CD4-positive, alpha-beta T cell (primary cell): ENCODE results near the gene EPS15. TPM values are rescaled to one million over a fixed set of nuclear protein-coding genes. Genes with fewer than 3 reads are reported as not detected.

Experiments used
- ATAC-seq: fragments of 200-7000 bp; cut with Tn5 transposase; one replicate; pipeline ENCODE4 v1.10.0; 2022; ENCODE audit warnings: mild to moderate bottlenecking; ENCODE audit not compliant: poor library complexity
- CTCF ChIA-PET: fragments of 350-600 bp; sonication (Branson Sonifier 250); formaldehyde crosslinking; loops from one replicate; lab custom pipeline; 2021; ENCODE audit warnings: antibody characterized with exemption, inconsistent platforms; lab: Charles Lee
- POLR2A ChIA-PET: fragments of 350-600 bp; sonication (Branson Sonifier 250); formaldehyde crosslinking; loops from one replicate; lab custom pipeline; 2021; ENCODE audit warnings: antibody characterized with exemption, inconsistent platforms; lab: Charles Lee
- DNase-seq, 14 experiments: peaks; one replicate each; pipeline ENCODE4 v3.0.0-alpha.2; 2013 to 2020; ENCODE audit warnings: mixed read lengths in 2 of 14
- H3K27ac ChIP-seq, 2 donors: one replicate each; pipeline versions ENCODE4 v1.5.1 to v1.7.0; 2013; ENCODE audit warnings: low read length in 2 of 2, low read depth in 1 of 2, mild to moderate bottlenecking in 1 of 2
- H3K27me3 ChIP-seq, 2 experiments: 1 replicate in 1 of 2; 2 replicates in 1 of 2; pipeline versions ENCODE4 v1.6.1 to v1.7.0; 2013; ENCODE audit warnings: low read length in 2 of 2, control low read depth in 1 of 2, mild to moderate bottlenecking in 1 of 2, moderate library complexity in 1 of 2; ENCODE audit not compliant: insufficient read depth in 2 of 2, control insufficient read depth in 1 of 2
- H3K36me3 ChIP-seq: one replicate; pipeline ENCODE4 v1.6.1; 2013; ENCODE audit warnings: low read length, control low read depth; ENCODE audit not compliant: insufficient read depth
- H3K4me1 ChIP-seq: one replicate; pipeline ENCODE4 v1.6.1; 2013; ENCODE audit warnings: low read length, control low read depth; ENCODE audit not compliant: insufficient read depth
- H3K4me3 ChIP-seq: one replicate; pipeline ENCODE4 v1.5.1; 2013; ENCODE audit warnings: mild to moderate bottlenecking, low read length, moderate library complexity
- H3K9me3 ChIP-seq, 2 experiments: 1 replicate in 1 of 2; 2 replicates in 1 of 2; pipeline versions ENCODE4 v1.6.1 to v1.7.0; 2013; ENCODE audit warnings: low read length in 2 of 2, mild to moderate bottlenecking in 2 of 2, control low read depth in 1 of 2, moderate library complexity in 1 of 2; ENCODE audit not compliant: control insufficient read depth in 1 of 2, insufficient read depth in 1 of 2
- H3K27ac Mint-ChIP-seq: one replicate; pipeline ENCODE4 v1.8.0; 2020; ENCODE audit warnings: mixed read lengths
- H3K27me3 Mint-ChIP-seq: one replicate; pipeline ENCODE4 v1.8.0; 2021; ENCODE audit warnings: mixed read lengths
- H3K36me3 Mint-ChIP-seq: one replicate; pipeline ENCODE4 v1.8.0; 2021; ENCODE audit warnings: low read depth, mixed read lengths
- H3K4me1 Mint-ChIP-seq: one replicate; pipeline ENCODE4 v1.8.0; 2021; ENCODE audit warnings: low read depth, mixed read lengths
- H3K4me3 Mint-ChIP-seq: one replicate; pipeline ENCODE4 v1.8.0; 2020; ENCODE audit warnings: mild to moderate bottlenecking, mixed read lengths
- H3K9me3 Mint-ChIP-seq: one replicate; pipeline ENCODE4 v1.8.0; 2020; ENCODE audit warnings: mixed read lengths
- intact Hi-C, 2 experiments: fragments of 100-400 bp; cut with DNase I in 1 of 2; cut with micrococcal nuclease in 1 of 2; formaldehyde crosslinking; loops; one replicate each; pipeline versions ENCODE4 v1.15.1 to v1.9.0; 2023 to 2025; cut with DNase I, micrococcal nuclease
- total RNA-seq, 174 experiments: library from RNA in 2 of 174; stranded (reverse) in 2 of 174; gene quantifications; one replicate each; pipeline ENCODE4 v1.2.3 and lab custom pipeline; 2021 to 2026
- TF ChIP-seq, protein P1 (sequence below): fragments of 200-600 bp; IDR thresholded peaks from one replicate; pipeline ENCODE4 v1.8.0; 2022; ENCODE audit warnings: antibody characterized with exemption, mild to moderate bottlenecking

Gene EPS15
- total RNA-seq, 2 experiments from 2014 or later, result 44.5 to 47.9 TPM

DNA sequence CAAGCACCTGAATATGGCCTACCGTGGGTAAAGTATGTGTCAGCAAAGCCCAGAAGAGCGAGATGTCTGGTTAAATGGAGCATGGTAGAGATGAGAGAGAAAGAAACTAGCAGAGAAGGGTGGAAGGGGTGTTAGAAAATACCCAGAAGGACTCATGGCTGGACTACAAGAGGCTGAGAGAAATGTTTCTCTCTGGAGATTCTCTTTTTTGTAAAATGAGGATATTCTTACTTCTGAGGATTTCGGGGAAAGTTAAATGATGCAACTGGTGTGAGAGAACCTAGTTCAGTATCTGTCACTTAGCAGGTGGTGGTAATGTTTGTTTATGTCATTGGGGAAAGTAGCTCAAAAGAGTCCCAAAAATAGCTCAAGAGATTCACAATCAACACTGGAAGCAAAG, 7.2 kb upstream of the EPS15 start:
- no peak overlapping the region for H3K27ac ChIP-seq
- no peaks in the 10 kb centered on the region for H3K9me3 Mint-ChIP-seq
- H3K27me3 Mint-ChIP-seq, result no peaks in the 10 kb centered on the region
- no peaks in the 10 kb centered on the region for H3K27me3 ChIP-seq
- intact Hi-C loops, result loop anchor here in 1 of 2 experiments (10.0 kb wide), 1 partner anchor 359 kb away; no protein-coding TSS in a partner anchor
- no peak overlapping the region for H3K4me3 Mint-ChIP-seq
- ChIA-PET POLR2A (no interaction called here), CTCF (no interaction called here)
- TF ChIP-seq, protein P1, sequence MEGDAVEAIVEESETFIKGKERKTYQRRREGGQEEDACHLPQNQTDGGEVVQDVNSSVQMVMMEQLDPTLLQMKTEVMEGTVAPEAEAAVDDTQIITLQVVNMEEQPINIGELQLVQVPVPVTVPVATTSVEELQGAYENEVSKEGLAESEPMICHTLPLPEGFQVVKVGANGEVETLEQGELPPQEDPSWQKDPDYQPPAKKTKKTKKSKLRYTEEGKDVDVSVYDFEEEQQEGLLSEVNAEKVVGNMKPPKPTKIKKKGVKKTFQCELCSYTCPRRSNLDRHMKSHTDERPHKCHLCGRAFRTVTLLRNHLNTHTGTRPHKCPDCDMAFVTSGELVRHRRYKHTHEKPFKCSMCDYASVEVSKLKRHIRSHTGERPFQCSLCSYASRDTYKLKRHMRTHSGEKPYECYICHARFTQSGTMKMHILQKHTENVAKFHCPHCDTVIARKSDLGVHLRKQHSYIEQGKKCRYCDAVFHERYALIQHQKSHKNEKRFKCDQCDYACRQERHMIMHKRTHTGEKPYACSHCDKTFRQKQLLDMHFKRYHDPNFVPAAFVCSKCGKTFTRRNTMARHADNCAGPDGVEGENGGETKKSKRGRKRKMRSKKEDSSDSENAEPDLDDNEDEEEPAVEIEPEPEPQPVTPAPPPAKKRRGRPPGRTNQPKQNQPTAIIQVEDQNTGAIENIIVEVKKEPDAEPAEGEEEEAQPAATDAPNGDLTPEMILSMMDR, result no peak
- ATAC-seq (no peak), DNase-seq (no peak)
- H3K9me3 ChIP-seq, result no peaks in the 10 kb centered on the region
- no peaks in the 10 kb centered on the region for H3K4me1 ChIP-seq
- H3K27ac Mint-ChIP-seq, result no peak overlapping the region
- H3K36me3 Mint-ChIP-seq, result no peaks in the 10 kb centered on the region
- no peak overlapping the region for H3K4me3 ChIP-seq
- no peaks in the 10 kb centered on the region for H3K36me3 ChIP-seq
- peaks cover under 1% of the 10 kb centered on the region for H3K4me1 Mint-ChIP-seq

DNA sequence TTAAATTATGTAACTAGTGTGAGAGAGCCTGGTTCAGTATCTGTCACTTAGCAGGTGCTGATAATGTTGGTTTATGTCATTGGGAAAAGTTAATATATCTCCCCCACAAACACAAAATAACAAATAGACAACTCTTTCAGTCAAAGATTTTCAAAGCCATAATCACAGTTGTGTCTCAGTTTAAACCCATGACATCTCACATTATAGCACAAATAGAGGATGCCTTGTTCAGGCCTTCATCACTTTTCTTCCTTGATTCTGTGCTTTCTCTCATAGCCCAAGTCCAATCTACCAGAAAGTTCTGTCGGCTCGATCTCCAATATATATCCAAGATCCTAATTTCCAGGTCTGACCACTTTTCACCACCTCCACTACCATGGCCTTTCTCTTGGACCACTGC, 6.2 kb upstream of the EPS15 start:
- intact Hi-C loops, result loop anchor here in 1 of 2 experiments (10.0 kb wide), 1 partner anchor 360 kb away; no protein-coding TSS in a partner anchor
- DNase-seq (no peak), ATAC-seq (no peak)
- peaks cover 10% of the 10 kb centered on the region for H3K4me1 Mint-ChIP-seq
- H3K27ac Mint-ChIP-seq, result no peak overlapping the region
- TF ChIP-seq, protein P1, result no peak
- POLR2A ChIA-PET, result no interaction called here
- no peak overlapping the region for H3K4me3 Mint-ChIP-seq
- Histone ChIP-seq H3K4me3 (no peak overlapping the region), H3K27me3 (no peaks in the 10 kb centered on the region), H3K9me3 (no peaks in the 10 kb centered on the region), H3K27ac (no peak overlapping the region), H3K36me3 (no peaks in the 10 kb centered on the region), H3K4me1 (peaks cover 4% of the 10 kb centered on the region)
- no peaks in the 10 kb centered on the region for H3K27me3 Mint-ChIP-seq
- no peaks in the 10 kb centered on the region for H3K36me3 Mint-ChIP-seq
- CTCF ChIA-PET, result no interaction called here
- no peaks in the 10 kb centered on the region for H3K9me3 Mint-ChIP-seq

DNA sequence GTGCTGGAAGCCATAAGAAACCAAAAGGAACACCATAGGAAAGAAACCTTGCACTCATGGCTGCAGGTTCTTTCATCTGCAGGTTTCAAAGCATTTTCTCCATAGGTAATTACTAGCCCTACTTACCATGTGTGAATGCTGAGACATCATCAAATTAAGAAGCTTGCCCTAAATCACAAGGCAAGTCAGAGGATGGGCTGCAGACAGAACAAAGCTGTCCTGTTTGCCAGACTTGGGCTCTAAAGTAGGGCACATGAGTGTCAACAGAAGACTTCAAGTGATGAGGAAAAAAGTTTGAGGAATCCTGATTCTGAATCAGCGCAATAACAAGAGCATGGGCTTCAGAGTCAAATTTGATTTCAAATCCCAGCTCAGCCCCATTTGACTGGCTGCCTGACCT, 5.8 kb upstream of the EPS15 start:
- no peaks in the 10 kb centered on the region for H3K36me3 ChIP-seq
- H3K9me3 ChIP-seq, result no peaks in the 10 kb centered on the region
- peaks cover 15% of the 10 kb centered on the region for H3K4me1 Mint-ChIP-seq
- no peak overlapping the region for H3K27ac ChIP-seq
- no peaks in the 10 kb centered on the region for H3K36me3 Mint-ChIP-seq
- peaks cover 7% of the 10 kb centered on the region for H3K4me1 ChIP-seq
- TF ChIP-seq, protein P1, result no peak
- no peaks in the 10 kb centered on the region for H3K9me3 Mint-ChIP-seq
- H3K4me3 Mint-ChIP-seq, result no peak overlapping the region
- no peak overlapping the region for H3K27ac Mint-ChIP-seq
- H3K27me3 ChIP-seq, result no peaks in the 10 kb centered on the region
- DNase-seq (no peak), ATAC-seq (no peak)
- intact Hi-C loops, result loop anchor here in 1 of 2 experiments (10.0 kb wide), 1 partner anchor 360 kb away; no protein-coding TSS in a partner anchor
- no peaks in the 10 kb centered on the region for H3K27me3 Mint-ChIP-seq
- no peak overlapping the region for H3K4me3 ChIP-seq
- ChIA-PET POLR2A (no interaction called here), CTCF (interaction anchor here (1.3 kb wide), 1 partner anchor 10 kb away, joined by 3 read pairs; no protein-coding TSS in a partner anchor)
